B cell (primary cell): ENCODE measurements around the gene SUV39H2. TPM values are rescaled to one million over a fixed set of nuclear protein-coding genes. Genes with fewer than 3 reads are reported as not detected.
A peak's percentile ranks its signal among the peaks of the same experiment; 100 is the strongest.

ENCODE experiments used
- ATAC-seq: fragments of 200-7000 bp; cut with Tn5 transposase; one replicate; pipeline ENCODE4 v1.10.0; 2021; ENCODE audit warnings: low read depth, mild to moderate bottlenecking, moderate number of reproducible peaks, moderate library complexity
- CTCF ChIA-PET: fragments of 350-600 bp; sonication (Branson Sonifier 250); formaldehyde crosslinking; loops from one replicate; lab custom pipeline; 2021; ENCODE audit warnings: antibody characterized with exemption, inconsistent platforms; lab: Charles Lee
- POLR2A ChIA-PET: fragments of 350-600 bp; sonication (Branson Sonifier 250); formaldehyde crosslinking; loops from one replicate; lab custom pipeline; 2021; ENCODE audit warnings: antibody characterized with exemption; lab: Charles Lee
- DNase-seq: peaks from one replicate; pipeline ENCODE4 v3.0.0; 2013
- H2AFZ ChIP-seq: 2 replicates; pipeline ENCODE4 v1.6.1; 2012; ENCODE audit warnings: mild to moderate bottlenecking, low read depth, low read length; ENCODE audit not compliant: insufficient read depth, poor library complexity, severe bottlenecking
- H3K27ac ChIP-seq, 2 donors: 1 replicate in 1 of 2; 2 replicates in 1 of 2; pipeline ENCODE4 v1.5.1; 2012 to 2013; ENCODE audit warnings: low read length in 2 of 2, mild to moderate bottlenecking in 2 of 2, moderate library complexity in 1 of 2
- H3K27me3 ChIP-seq, 4 experiments: fragments of 200-600 bp in 1 of 4; sonication (generic) in 1 of 4; replicated peaks in 1 of 4; 1 replicate in 2 of 4; 2 replicates in 2 of 4; pipeline versions ENCODE4 v1.6.1 to v1.7.0; 2013 to 2016; ENCODE audit warnings: low read length in 3 of 4, mild to moderate bottlenecking in 2 of 4, mixed read lengths in 1 of 4, moderate library complexity in 1 of 4; ENCODE audit not compliant: insufficient read depth in 4 of 4, control insufficient read depth in 3 of 4; ENCODE audit errors: control extremely low read depth in 1 of 4
- H3K36me3 ChIP-seq, 2 experiments: replicated peaks in 1 of 2; 1 replicate in 1 of 2; 2 replicates in 1 of 2; pipeline versions ENCODE4 v1.6.1 to v1.7.1; 2013; ENCODE audit warnings: low read length in 1 of 2; ENCODE audit not compliant: insufficient read depth in 2 of 2, control insufficient read depth in 1 of 2; ENCODE audit errors: control extremely low read depth in 1 of 2, extremely low read depth in 1 of 2
- H3K4me1 ChIP-seq, 2 donors: fragments of 200-600 bp in 1 of 2; sonication (generic) in 1 of 2; 1 replicate in 1 of 2; 2 replicates in 1 of 2; pipeline versions ENCODE4 v1.5.1 to v1.6.1; 2013 to 2017; ENCODE audit warnings: low read length in 2 of 2; ENCODE audit not compliant: control insufficient read depth in 2 of 2, insufficient read depth in 2 of 2
- H3K4me2 ChIP-seq: replicated peaks from 2 replicates; pipeline ENCODE3; 2012; ENCODE audit warnings: mild to moderate bottlenecking, low read depth, low read length; ENCODE audit not compliant: poor library complexity, severe bottlenecking
- H3K4me3 ChIP-seq, 5 experiments: fragments of 200-600 bp in 1 of 5; sonication (generic) in 1 of 5; 1 replicate in 3 of 5; 2 replicates in 2 of 5; pipeline versions ENCODE4 v1.5.1 to v1.7.0; 2011 to 2016; ENCODE audit warnings: low read length in 4 of 5, mild to moderate bottlenecking in 4 of 5, low read depth in 2 of 5, control low read depth in 1 of 5, moderate library complexity in 1 of 5; ENCODE audit not compliant: insufficient read depth in 1 of 5; ENCODE audit errors: control extremely low read depth in 1 of 5, extremely low read depth in 1 of 5
- H3K79me2 ChIP-seq: fragments of 200-600 bp; sonication (generic); one replicate; pipeline ENCODE4 v1.6.0; 2016; ENCODE audit warnings: low read length; ENCODE audit not compliant: control insufficient read depth, insufficient read depth
- H3K9ac ChIP-seq: fragments of 200-600 bp; sonication (generic); 2 replicates; pipeline ENCODE4 v1.6.1; 2017; ENCODE audit warnings: mild to moderate bottlenecking, low read length, moderate library complexity
- H3K9me3 ChIP-seq, 3 donors: one replicate each; pipeline versions ENCODE4 v1.6.1 to v1.7.1; 2013; ENCODE audit warnings: low read length in 2 of 3; ENCODE audit not compliant: control insufficient read depth in 2 of 3, insufficient read depth in 1 of 3; ENCODE audit errors: control extremely low read depth in 1 of 3
- H4K20me1 ChIP-seq: 2 replicates; pipeline ENCODE4 v1.6.0; 2012; ENCODE audit warnings: mild to moderate bottlenecking, low read length; ENCODE audit not compliant: insufficient read depth, control insufficient read depth, poor library complexity, severe bottlenecking
- H3K27ac Mint-ChIP-seq: one replicate; pipeline ENCODE4 v1.8.0; 2021; ENCODE audit warnings: mixed read lengths
- H3K27me3 Mint-ChIP-seq: one replicate; pipeline ENCODE4 v1.8.0; 2021; ENCODE audit warnings: mixed read lengths
- H3K4me1 Mint-ChIP-seq: one replicate; pipeline ENCODE4 v1.8.0; 2021; ENCODE audit warnings: mixed read lengths
- H3K4me3 Mint-ChIP-seq: one replicate; pipeline ENCODE4 v1.8.0; 2021; ENCODE audit warnings: mixed read lengths
- H3K9me3 Mint-ChIP-seq: one replicate; pipeline ENCODE4 v1.8.0; 2022; ENCODE audit warnings: mixed read lengths; ENCODE audit not compliant: insufficient read depth
- CTCF ChIP-seq: fragments of 200-600 bp; IDR thresholded peaks from one replicate; pipeline ENCODE4 v1.8.0; 2022; ENCODE audit warnings: antibody characterized with exemption, mild to moderate bottlenecking
- EZH2 ChIP-seq: IDR thresholded peaks from 2 replicates; pipeline ENCODE4 v1.6.1; 2012; ENCODE audit warnings: borderline replicate concordance, low read depth, mild to moderate bottlenecking, moderate library complexity, low read length; ENCODE audit not compliant: insufficient read depth, poor library complexity, severe bottlenecking
- WGBS: methylation state at CpG from one replicate; pipeline ENCODE4 v1.1.5; 2013; ENCODE audit warnings: missing lambda C conversion rate; ENCODE audit not compliant: insufficient coverage; 5-methylcytosine and 5-hydroxymethylcytosine counted together
- intact Hi-C: fragments of 100-400 bp; cut with micrococcal nuclease; formaldehyde crosslinking; loops from one replicate; pipeline ENCODE4 v1.10.0; 2022
- polyA plus RNA-seq: library from polyadenylated mRNA; depleted of rRNA; stranded (reverse); fragments of >200 nt; gene quantifications from 2 replicates; pipeline ENCODE4 v1.2.3, GENCODE V29; 2012
- total RNA-seq, 2 donors: library from RNA; stranded (reverse); fragments of 120-200 nt in 1 of 2; gene quantifications; 1 replicate in 1 of 2; 2 replicates in 1 of 2; pipeline versions ENCODE4 v1.2.3 to v1.2.4, GENCODE V29; 2013 to 2022

Gene SUV39H2
- total and polyA plus RNA-seq, 2 donors (not counting 1 experiment from before 2014, with no cell fraction given) = 0.73 to 3.2 TPM

GRCh38 chr10:14904864-14905263 is 26.2 kb downstream of the SUV39H2 start:
- no peaks in the 10 kb centered on the region for H3K27me3 ChIP-seq
- no peak overlapping the region for H3K27ac ChIP-seq
- no CpG with 5 or more reads among the region's 2 CpGs for WGBS
- H4K20me1 ChIP-seq = no peaks in the 10 kb centered on the region
- peak overlapping the region; percentile 5 for H3K27ac Mint-ChIP-seq
- H2AFZ ChIP-seq = no peak overlapping the region
- ChIA-PET POLR2A (no interaction called here), CTCF (interaction anchor here (0.8 to 1.4 kb wide), 7 partner anchors 8 to 67 kb away, joined by 3 to 5 read pairs (median 4); partner anchors contain the start of genes DCLRE1C and SUV39H2)
- H3K4me3 Mint-ChIP-seq = no peak overlapping the region
- H3K9me3 Mint-ChIP-seq = no peaks in the 10 kb centered on the region
- no peak overlapping the region for H3K4me2 ChIP-seq
- ATAC-seq (no peak), DNase-seq (no peak)
- no peaks in the 10 kb centered on the region for H3K9me3 ChIP-seq
- no peak overlapping the region for H3K9ac ChIP-seq
- H3K4me1 Mint-ChIP-seq = peaks cover 6% of the 10 kb centered on the region
- H3K36me3 ChIP-seq = peaks cover 4 to 28% of the 10 kb centered on the region in 2 experiments
- H3K79me2 ChIP-seq = no peaks in the 10 kb centered on the region
- H3K4me3 ChIP-seq = no peak overlapping the region
- H3K4me1 ChIP-seq = no peaks in the 10 kb centered on the region
- TF ChIP-seq CTCF (no peak), EZH2 (no peak)
- H3K27me3 Mint-ChIP-seq = no peaks in the 10 kb centered on the region
- intact Hi-C loops = loop anchor here (1.0 kb wide), 1 partner anchor 406 kb away; no protein-coding TSS in a partner anchor

GRCh38 chr10:14905890-14906289 is 27.2 kb downstream of the SUV39H2 start:
- no peak overlapping the region for H3K4me3 Mint-ChIP-seq
- Histone ChIP-seq H3K4me1 (no peaks in the 10 kb centered on the region), H3K9me3 (no peaks in the 10 kb centered on the region), H3K9ac (no peak overlapping the region), H3K27me3 (no peaks in the 10 kb centered on the region), H3K4me2 (no peak overlapping the region), H3K36me3 (peaks cover 6 to 38% of the 10 kb centered on the region in 2 experiments), H3K4me3 (no peak overlapping the region), H4K20me1 (no peaks in the 10 kb centered on the region), H3K79me2 (no peaks in the 10 kb centered on the region), H2AFZ (no peak overlapping the region), H3K27ac (peak overlapping the region in 1 of 2 donors; percentile 52)
- POLR2A ChIA-PET = no interaction called here
- peak overlapping the region; percentile 78 for H3K27ac Mint-ChIP-seq
- ATAC-seq (no peak), DNase-seq (no peak)
- intact Hi-C loops = no loop called here
- no peak for TF ChIP-seq EZH2
- no peak for TF ChIP-seq CTCF
- no peaks in the 10 kb centered on the region for H3K9me3 Mint-ChIP-seq
- peaks cover 6% of the 10 kb centered on the region for H3K4me1 Mint-ChIP-seq
- H3K27me3 Mint-ChIP-seq = no peaks in the 10 kb centered on the region
- CTCF ChIA-PET = interaction anchor here (1.2 to 1.4 kb wide), 5 partner anchors 9 to 66 kb away, joined by 3 to 5 read pairs (median 4); partner anchors contain the start of gene DCLRE1C
- WGBS = 83% methylated on average over 2 of the region's 2 CpGs
